Measurements from ENCODE around the gene ABR.

DNA sequence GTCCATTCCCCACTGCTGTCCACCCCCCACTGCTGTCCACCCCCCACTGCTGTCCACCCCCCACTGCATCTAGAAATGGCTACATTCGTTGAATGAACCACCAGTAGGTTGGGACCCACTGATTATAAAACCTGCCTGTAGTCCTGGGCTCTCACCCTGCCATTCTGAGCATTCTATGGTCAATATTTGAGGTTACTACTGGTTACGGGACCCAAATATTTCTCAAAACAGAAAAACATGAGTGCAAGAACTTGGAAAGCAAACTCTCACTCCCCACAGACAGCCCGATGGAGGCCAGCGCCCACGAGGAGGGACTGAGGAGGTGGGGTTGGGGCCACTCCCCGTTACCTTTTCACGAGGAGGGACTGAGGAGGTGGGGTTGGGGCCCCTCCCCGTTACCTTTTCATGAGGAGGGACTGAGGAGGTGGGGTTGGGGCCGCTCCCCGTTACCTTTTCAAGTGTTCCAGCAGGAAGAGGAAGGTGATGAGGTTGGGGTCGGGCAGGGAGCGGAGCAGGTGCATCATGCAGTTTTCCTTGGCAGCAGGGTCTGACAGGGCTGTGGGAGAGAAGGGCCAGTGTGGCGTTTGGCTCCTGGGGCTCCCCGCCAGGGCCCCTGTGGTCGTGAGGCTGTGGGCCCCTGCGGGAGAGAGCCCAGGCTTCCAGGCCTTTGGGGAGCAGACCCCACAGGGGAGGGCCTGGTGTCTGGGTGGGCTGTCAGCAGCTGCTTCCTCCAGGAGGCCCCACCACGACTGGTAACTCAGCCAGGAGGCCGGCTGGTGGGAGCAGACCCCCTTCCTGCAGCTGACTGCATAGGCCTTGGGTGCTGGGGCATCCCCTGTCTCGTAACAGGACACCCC lies 170.3 kb downstream of the ABR start:
- no peak for TF ChIP-seq JUN (IDR thresholded peaks at IDR 0.05)
- TF ChIP-seq, protein P1, sequence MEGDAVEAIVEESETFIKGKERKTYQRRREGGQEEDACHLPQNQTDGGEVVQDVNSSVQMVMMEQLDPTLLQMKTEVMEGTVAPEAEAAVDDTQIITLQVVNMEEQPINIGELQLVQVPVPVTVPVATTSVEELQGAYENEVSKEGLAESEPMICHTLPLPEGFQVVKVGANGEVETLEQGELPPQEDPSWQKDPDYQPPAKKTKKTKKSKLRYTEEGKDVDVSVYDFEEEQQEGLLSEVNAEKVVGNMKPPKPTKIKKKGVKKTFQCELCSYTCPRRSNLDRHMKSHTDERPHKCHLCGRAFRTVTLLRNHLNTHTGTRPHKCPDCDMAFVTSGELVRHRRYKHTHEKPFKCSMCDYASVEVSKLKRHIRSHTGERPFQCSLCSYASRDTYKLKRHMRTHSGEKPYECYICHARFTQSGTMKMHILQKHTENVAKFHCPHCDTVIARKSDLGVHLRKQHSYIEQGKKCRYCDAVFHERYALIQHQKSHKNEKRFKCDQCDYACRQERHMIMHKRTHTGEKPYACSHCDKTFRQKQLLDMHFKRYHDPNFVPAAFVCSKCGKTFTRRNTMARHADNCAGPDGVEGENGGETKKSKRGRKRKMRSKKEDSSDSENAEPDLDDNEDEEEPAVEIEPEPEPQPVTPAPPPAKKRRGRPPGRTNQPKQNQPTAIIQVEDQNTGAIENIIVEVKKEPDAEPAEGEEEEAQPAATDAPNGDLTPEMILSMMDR (IDR thresholded peaks at IDR 0.05): no peak
- no peak for TF ChIP-seq MAZ (IDR thresholded peaks at IDR 0.05; ENCODE audit: borderline replicate concordance, low read depth, low read length)
- TF ChIP-seq KDM5A (IDR thresholded peaks at IDR 0.05): no peak
- TF ChIP-seq, protein P2, sequence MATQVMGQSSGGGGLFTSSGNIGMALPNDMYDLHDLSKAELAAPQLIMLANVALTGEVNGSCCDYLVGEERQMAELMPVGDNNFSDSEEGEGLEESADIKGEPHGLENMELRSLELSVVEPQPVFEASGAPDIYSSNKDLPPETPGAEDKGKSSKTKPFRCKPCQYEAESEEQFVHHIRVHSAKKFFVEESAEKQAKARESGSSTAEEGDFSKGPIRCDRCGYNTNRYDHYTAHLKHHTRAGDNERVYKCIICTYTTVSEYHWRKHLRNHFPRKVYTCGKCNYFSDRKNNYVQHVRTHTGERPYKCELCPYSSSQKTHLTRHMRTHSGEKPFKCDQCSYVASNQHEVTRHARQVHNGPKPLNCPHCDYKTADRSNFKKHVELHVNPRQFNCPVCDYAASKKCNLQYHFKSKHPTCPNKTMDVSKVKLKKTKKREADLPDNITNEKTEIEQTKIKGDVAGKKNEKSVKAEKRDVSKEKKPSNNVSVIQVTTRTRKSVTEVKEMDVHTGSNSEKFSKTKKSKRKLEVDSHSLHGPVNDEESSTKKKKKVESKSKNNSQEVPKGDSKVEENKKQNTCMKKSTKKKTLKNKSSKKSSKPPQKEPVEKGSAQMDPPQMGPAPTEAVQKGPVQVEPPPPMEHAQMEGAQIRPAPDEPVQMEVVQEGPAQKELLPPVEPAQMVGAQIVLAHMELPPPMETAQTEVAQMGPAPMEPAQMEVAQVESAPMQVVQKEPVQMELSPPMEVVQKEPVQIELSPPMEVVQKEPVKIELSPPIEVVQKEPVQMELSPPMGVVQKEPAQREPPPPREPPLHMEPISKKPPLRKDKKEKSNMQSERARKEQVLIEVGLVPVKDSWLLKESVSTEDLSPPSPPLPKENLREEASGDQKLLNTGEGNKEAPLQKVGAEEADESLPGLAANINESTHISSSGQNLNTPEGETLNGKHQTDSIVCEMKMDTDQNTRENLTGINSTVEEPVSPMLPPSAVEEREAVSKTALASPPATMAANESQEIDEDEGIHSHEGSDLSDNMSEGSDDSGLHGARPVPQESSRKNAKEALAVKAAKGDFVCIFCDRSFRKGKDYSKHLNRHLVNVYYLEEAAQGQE (IDR thresholded peaks at IDR 0.05): no peak
- TF ChIP-seq POLR2AphosphoS2 (conservative IDR thresholded peaks at IDR 0.05; ENCODE audit: low read length): no peak
